ENCODE measurements around the gene CCDC191.

The CCDC191 gene

GRCh38 chr3:114052216-114052615, 4.1 kb downstream of the CCDC191 start (continued):
- TF ChIP-seq, protein P1, sequence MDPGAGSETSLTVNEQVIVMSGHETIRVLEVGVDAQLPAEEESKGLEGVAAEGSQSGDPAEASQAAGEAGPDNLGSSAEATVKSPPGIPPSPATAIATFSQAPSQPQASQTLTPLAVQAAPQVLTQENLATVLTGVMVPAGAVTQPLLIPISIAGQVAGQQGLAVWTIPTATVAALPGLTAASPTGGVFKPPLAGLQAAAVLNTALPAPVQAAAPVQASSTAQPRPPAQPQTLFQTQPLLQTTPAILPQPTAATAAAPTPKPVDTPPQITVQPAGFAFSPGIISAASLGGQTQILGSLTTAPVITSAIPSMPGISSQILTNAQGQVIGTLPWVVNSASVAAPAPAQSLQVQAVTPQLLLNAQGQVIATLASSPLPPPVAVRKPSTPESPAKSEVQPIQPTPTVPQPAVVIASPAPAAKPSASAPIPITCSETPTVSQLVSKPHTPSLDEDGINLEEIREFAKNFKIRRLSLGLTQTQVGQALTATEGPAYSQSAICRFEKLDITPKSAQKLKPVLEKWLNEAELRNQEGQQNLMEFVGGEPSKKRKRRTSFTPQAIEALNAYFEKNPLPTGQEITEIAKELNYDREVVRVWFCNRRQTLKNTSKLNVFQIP (CRISPR knock-in tag; IDR thresholded peaks at IDR 0.05; ENCODE audit: borderline replicate concordance, low read depth) = no peak

DNA sequence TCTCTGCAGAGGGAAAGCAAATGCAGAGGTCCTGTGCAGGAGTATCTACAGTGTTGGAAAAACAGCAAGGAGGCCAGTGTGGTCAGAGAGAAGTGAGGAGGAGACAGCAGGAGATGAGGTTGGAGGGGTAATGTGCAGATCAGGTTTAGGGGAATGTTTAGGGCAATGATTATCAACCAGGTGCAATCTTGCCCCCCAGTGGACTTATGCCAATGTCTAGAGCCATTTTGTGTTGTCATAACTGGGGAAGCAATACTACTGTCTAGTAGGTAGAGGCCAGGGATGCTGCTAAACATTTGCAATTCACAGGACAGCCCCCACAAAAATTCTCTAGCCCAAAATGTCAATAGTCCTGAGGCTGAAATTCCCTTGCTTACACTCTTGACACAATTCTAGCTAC, 13.1 kb downstream of the CCDC191 start:
- TF ChIP-seq ZC3H10 (CRISPR knock-in tag; IDR thresholded peaks at IDR 0.05) (no peak), CSDC2 (CRISPR knock-in tag; IDR thresholded peaks at IDR 0.05) (no peak), ISL1 (CRISPR knock-in tag; IDR thresholded peaks at IDR 0.05) (no peak), ZFP30 (CRISPR knock-in tag; IDR thresholded peaks at IDR 0.05) (no peak), CREB5 (CRISPR knock-in tag; IDR thresholded peaks at IDR 0.05; ENCODE audit: low read depth) (no peak), ESRRG (CRISPR knock-in tag; IDR thresholded peaks at IDR 0.05) (no peak), ZNF565 (CRISPR knock-in tag; conservative IDR thresholded peaks at IDR 0.05; ENCODE audit: low read depth) (no peak), ARNTL (CRISPR knock-in tag; IDR thresholded peaks at IDR 0.05; ENCODE audit: borderline replicate concordance, low read depth) (no peak), RARB (CRISPR knock-in tag; IDR thresholded peaks at IDR 0.05) (no peak), BACH2 (CRISPR knock-in tag; IDR thresholded peaks at IDR 0.05; ENCODE audit: borderline replicate concordance) (no peak)
- TF ChIP-seq, protein P2, sequence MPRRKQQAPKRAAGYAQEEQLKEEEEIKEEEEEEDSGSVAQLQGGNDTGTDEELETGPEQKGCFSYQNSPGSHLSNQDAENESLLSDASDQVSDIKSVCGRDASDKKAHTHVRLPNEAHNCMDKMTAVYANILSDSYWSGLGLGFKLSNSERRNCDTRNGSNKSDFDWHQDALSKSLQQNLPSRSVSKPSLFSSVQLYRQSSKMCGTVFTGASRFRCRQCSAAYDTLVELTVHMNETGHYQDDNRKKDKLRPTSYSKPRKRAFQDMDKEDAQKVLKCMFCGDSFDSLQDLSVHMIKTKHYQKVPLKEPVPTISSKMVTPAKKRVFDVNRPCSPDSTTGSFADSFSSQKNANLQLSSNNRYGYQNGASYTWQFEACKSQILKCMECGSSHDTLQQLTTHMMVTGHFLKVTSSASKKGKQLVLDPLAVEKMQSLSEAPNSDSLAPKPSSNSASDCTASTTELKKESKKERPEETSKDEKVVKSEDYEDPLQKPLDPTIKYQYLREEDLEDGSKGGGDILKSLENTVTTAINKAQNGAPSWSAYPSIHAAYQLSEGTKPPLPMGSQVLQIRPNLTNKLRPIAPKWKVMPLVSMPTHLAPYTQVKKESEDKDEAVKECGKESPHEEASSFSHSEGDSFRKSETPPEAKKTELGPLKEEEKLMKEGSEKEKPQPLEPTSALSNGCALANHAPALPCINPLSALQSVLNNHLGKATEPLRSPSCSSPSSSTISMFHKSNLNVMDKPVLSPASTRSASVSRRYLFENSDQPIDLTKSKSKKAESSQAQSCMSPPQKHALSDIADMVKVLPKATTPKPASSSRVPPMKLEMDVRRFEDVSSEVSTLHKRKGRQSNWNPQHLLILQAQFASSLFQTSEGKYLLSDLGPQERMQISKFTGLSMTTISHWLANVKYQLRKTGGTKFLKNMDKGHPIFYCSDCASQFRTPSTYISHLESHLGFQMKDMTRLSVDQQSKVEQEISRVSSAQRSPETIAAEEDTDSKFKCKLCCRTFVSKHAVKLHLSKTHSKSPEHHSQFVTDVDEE (CRISPR knock-in tag; IDR thresholded peaks at IDR 0.05) = no peak
- TF ChIP-seq, protein P1 (CRISPR knock-in tag; IDR thresholded peaks at IDR 0.05; ENCODE audit: borderline replicate concordance, low read depth) = no peak
- no peak for ATAC-seq

GRCh38 chr3:114035896-114036295, 20.4 kb downstream of the CCDC191 start:
- ATAC-seq = no peak
- no peak for TF ChIP-seq TCF4 (CRISPR knock-in tag; IDR thresholded peaks at IDR 0.05; ENCODE audit: borderline replicate concordance)
- TF ChIP-seq GLIS3 (CRISPR knock-in tag; IDR thresholded peaks at IDR 0.05) = no peak
- no peak for TF ChIP-seq ZC3H10 (CRISPR knock-in tag; IDR thresholded peaks at IDR 0.05)
- TF ChIP-seq ESRRG (CRISPR knock-in tag; IDR thresholded peaks at IDR 0.05) = no peak
- TF ChIP-seq RARB (CRISPR knock-in tag; IDR thresholded peaks at IDR 0.05) = no peak
- no peak for TF ChIP-seq PATZ1 (CRISPR knock-in tag; IDR thresholded peaks at IDR 0.05; ENCODE audit: borderline replicate concordance)
- no peak for TF ChIP-seq PPARA (CRISPR knock-in tag; IDR thresholded peaks at IDR 0.05; ENCODE audit: borderline replicate concordance)
- TF ChIP-seq ISL1 (CRISPR knock-in tag; IDR thresholded peaks at IDR 0.05) = no peak
- no peak for TF ChIP-seq ZNF70 (CRISPR knock-in tag; IDR thresholded peaks at IDR 0.05)
- TF ChIP-seq BACH2 (CRISPR knock-in tag; IDR thresholded peaks at IDR 0.05; ENCODE audit: borderline replicate concordance) = no peak
- TF ChIP-seq CREB5 (CRISPR knock-in tag; IDR thresholded peaks at IDR 0.05; ENCODE audit: low read depth) = no peak
- TF ChIP-seq ZFP3 (CRISPR knock-in tag; IDR thresholded peaks at IDR 0.05) = no peak
- TF ChIP-seq TOX (CRISPR knock-in tag; IDR thresholded peaks at IDR 0.05; ENCODE audit: borderline replicate concordance) = no peak
- TF ChIP-seq SNAI2 (CRISPR knock-in tag; IDR thresholded peaks at IDR 0.05) = no peak
- no peak for TF ChIP-seq CSRNP3 (CRISPR knock-in tag; IDR thresholded peaks at IDR 0.05)
